AML-193 (cell line): ENCODE data around the gene SYNPO2.
A peak's percentile ranks its signal among the peaks of the same experiment; 100 is the strongest.
"Not testable (repeated sequence)": the region's sequence is repeated elsewhere in the genome, so short reads cannot be mapped to it uniquely, and the experiment has no call there.

Experiments
- DNase-seq, 2 experiments: peaks; one replicate each; lab custom pipeline; 2025; lab: John Stamatoyannopoulos, UW

The SYNPO2 gene

GRCh38 chr4:119031218-119031617 is 142.6 kb downstream of the SYNPO2 start:
- DNase-seq = no peak

GRCh38 chr4:119032921-119033685 is 144.4 kb downstream of the SYNPO2 start:
- DNase-seq = no peak

GRCh38 chr4:119034276-119035008 is 145.8 kb downstream of the SYNPO2 start:
- no peak for DNase-seq

GRCh38 chr4:119035951-119036737 is 147.5 kb downstream of the SYNPO2 start:
- DNase-seq = no peak

DNA sequence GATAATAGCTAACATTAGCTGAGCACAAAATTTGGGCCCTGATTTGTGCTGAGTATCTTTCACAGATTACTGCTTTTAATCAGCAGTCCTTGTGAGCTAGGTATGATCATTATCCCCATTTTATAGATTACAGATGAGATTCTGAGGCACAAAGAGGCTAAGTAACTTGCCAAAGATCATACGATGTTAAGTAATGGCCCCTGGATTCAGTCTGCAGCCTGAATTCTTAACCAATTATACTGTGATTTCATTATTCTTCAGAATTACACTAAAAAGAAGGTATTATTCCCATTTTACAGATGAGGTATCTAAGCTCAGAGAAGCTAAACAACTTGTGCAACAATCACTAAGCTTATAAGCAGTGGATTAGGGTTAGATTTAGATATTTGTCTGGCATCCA is 149.1 kb downstream of the SYNPO2 start:
- no peak for DNase-seq

DNA sequence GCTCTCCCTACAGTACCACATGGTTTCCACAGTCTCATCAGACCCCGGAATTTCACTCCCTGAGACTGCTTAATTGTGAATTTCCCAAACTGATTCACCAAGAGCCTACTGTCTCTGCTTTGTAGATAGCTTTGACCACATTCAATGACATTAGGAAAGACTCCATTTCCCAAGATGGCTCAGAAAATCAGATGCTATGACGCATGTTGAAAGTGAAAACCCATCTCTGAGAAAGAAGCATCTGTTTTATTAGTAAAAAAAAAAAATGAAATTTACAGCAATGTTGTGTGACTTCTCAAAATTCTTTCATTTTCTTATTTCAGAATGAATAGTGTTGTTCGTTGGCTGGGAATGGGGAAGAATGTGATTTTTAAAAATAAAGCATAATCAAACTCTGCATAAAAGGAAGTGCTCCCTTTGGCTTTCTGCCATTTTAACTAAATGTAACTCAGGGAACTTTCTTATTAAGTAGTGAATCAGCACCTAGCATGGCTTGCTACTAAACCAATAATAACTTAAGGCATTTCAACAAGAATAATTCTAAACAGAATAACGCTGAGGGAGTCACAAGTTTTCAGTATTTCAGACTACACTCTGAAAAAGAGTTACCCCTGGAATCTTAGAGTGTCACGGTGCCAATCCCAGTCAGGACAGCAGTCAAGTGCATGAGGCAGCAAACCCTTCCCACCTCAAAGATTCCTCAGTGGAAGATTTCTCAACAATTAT is 149.6 kb downstream of the SYNPO2 start:
- no peak for DNase-seq

GRCh38 chr4:119039160-119039559 is 150.5 kb downstream of the SYNPO2 start:
- DNase-seq = no peak

DNA sequence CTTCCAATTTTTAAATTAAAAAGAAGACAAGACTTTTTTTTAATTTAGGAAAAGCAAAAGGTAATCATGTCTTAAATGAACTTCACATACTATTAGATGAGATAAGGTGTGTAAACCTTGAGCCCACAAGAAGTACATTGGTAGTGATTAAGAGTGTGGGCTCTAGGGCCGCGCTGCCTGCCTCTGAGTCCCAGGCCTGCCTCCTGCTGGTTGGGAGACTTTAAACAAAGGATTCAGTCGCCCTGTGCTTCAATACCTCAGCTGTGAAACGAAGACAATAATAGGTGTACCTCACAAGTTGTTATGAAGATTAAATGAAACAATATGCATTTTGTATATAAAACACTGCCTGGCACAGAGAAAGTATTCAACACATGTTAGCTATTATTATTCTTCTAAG is 151.1 kb downstream of the SYNPO2 start:
- no peak for DNase-seq

DNA sequence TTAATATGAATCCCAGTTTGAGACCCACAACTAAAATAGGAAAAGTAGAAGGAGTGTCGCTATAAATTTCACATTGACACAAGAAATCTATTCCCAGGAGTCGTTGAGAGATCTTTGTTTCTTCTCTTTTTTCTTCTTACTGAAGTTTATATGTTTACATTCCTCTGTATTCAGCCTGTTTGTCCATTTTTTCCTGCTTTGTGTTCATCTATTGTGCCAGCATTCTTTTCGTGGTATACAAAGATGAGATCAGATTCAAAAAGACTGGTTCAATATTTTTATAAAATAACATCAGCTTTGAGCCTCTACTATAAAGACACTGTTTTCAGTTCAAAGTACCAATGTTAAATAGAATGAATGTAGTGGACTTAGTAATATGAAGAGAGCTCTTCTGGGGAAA is 151.6 kb downstream of the SYNPO2 start:
- DNase-seq = no peak

DNA sequence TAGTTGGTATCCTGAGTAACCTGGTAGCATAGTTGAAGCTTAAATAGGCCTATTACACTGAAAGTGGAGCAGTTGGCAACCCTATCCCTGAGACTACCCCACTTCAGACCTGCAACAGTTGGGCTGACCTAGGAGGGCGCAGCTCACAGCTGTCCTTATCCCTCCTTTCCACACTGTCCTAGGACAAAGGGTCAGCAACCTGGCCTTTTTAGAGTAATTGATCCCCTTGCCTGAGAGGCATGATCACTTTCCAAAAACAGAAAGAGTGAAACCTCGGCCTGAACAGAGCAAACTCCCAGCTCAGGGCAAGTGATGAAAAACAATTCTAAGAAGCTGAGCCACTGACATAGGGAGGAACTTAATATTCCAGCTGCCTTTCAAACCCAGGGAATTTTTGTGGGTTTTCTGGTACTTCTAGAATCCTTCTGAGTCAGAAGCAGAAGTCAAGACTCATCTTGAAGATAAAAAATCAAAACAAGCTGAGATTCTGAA is 152.1 kb downstream of the SYNPO2 start:
- DNase-seq = no peak

- DNase-seq = no peak
Measured at GRCh38 chr4:119041396-119041795, 152.7 kb downstream of the SYNPO2 start.

GRCh38 chr4:119041951-119042560 is 153.4 kb downstream of the SYNPO2 start:
- DNase-seq = peak; percentile 59 to 76

DNA sequence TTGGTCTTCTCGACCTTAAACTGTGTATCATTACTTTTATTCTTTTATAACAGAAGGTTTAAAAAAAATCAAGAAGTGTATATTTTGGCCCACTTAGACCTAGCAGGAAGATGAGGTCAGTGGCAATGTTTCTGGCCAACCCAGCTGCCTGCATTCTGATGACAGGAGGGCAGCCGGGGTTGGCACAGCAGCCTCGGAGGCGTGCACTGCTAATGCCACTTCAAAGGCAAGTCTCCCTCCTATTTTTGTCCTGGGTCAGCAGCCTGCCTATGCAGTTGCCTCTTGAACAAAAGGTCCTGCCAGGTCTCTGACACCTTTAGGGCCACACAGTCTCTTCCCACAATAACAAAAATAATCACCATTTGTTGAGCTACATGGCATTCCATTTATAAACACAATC is 157.6 kb downstream of the SYNPO2 start:
- no peak for DNase-seq

- not testable (repeated sequence) for DNase-seq
Measured at GRCh38 chr4:119047059-119047458, 158.4 kb downstream of the SYNPO2 start.

DNA sequence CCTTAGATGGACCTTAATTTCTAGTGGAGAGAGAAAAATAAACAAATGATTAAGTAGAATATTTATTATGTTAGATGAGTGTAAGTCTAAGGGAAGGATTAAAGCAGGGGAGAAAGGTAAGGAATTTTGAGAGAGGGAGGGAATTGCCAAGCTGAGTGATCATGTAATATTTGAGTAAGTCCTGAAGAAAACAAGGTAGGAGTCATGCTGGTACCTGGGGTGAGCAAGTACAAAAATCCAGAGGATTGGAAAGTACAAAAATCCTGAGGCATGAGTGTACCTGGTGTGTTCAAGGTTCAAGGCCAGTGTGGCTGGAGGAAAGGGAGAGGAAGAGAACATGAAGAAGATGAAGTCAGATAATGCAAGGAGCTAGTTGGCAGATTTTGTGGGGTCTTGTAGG is 159.8 kb downstream of the SYNPO2 start:
- no peak for DNase-seq

GRCh38 chr4:119049342-119049741 is 160.7 kb downstream of the SYNPO2 start:
- no peak for DNase-seq

GRCh38 chr4:119050527-119051090 is 162.0 kb downstream of the SYNPO2 start:
- no peak for DNase-seq

- DNase-seq = no peak
Measured at GRCh38 chr4:119053245-119053644, 164.6 kb downstream of the SYNPO2 start.

DNA sequence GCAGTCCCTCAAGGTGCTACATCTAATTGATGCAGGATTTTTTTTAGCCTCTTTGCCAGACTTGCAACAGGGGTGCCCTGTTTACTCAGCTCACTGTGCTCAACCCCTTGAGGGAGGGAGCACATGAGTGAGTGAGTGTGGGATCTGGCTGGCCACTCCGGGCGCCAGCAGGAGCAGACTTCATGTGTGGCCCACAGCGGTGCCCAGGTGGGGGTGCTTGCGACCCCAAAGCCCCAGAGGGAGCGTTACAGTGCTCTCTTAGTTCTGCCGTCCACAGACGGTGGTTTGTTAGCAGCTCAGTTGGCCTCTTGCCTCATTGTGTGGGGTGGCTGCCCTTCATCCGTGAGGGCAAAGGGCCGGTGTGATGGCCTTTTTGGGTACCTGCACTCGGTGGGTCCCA is 165.3 kb downstream of the SYNPO2 start:
- no peak for DNase-seq

DNA sequence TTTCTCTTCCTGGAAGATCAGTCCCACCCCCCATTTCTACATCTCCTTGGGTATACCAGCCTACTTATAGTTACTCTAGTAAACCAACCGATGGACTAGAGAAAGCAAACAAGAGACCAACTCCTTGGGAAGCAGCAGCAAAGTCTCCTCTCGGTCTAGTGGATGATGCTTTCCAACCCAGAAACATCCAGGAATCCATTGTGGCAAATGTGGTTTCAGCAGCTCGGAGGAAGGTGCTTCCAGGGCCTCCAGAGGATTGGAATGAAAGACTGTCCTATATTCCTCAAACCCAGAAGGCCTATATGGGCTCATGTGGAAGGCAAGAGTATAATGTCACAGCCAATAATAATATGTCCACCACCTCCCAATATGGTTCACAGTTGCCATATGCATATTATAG is 168.8 kb downstream of the SYNPO2 start:
- DNase-seq = no peak

- DNase-seq = no peak
Measured at GRCh38 chr4:119059221-119059620, 170.6 kb downstream of the SYNPO2 start.
